Fibroblast of pulmonary artery (primary cell): ENCODE data around the gene AFF3.

Source experiments
- DNase-seq: peaks from one replicate; pipeline ENCODE4 v3.0.0-alpha.2; 2010; ENCODE audit warnings: low read depth
- H3K4me3 ChIP-seq: replicated peaks from 2 replicates; pipeline ENCODE4 v1.5.1; 2011; ENCODE audit warnings: low read depth, mild to moderate bottlenecking, control low read depth, low read length, moderate library complexity
- CTCF ChIP-seq: IDR thresholded peaks from 2 replicates; pipeline ENCODE4 v1.5.1; 2011; ENCODE audit warnings: mild to moderate bottlenecking, control low read depth, low read length, inconsistent platforms; ENCODE audit errors: missing control alignments

The AFF3 gene

GRCh38 chr2:100071335-100072043, 70.9 kb downstream of the AFF3 start:
- H3K4me3 ChIP-seq: no peak overlapping the region
- TF ChIP-seq CTCF: no peak
- no peak for DNase-seq

GRCh38 chr2:100070078-100070477, 72.3 kb downstream of the AFF3 start:
- TF ChIP-seq CTCF: no peak
- no peak overlapping the region for H3K4me3 ChIP-seq
- no peak for DNase-seq

- TF ChIP-seq CTCF: no peak
- DNase-seq: no peak
- H3K4me3 ChIP-seq: no peak overlapping the region
Measured at GRCh38 chr2:100068395-100068794, 74.0 kb downstream of the AFF3 start.

- H3K4me3 ChIP-seq: no peak overlapping the region
- TF ChIP-seq CTCF: no peak
- DNase-seq: no peak
Measured at GRCh38 chr2:100067784-100068183, 74.6 kb downstream of the AFF3 start.

- no peak overlapping the region for H3K4me3 ChIP-seq
Measured at GRCh38 chr2:100066856-100067255, 75.5 kb downstream of the AFF3 start.

GRCh38 chr2:100066246-100066645, 76.1 kb downstream of the AFF3 start:
- H3K4me3 ChIP-seq: no peak overlapping the region
- TF ChIP-seq CTCF: no peak
- no peak for DNase-seq

More at GRCh38 chr2:100066856-100067255, 75.5 kb downstream of the AFF3 start:
- DNase-seq: no peak
- no peak for TF ChIP-seq CTCF

- TF ChIP-seq CTCF: no peak
- DNase-seq: no peak
- H3K4me3 ChIP-seq: no peak overlapping the region
Measured at GRCh38 chr2:100064592-100065428, 77.6 kb downstream of the AFF3 start.
